Adrenal gland (tissue), 5 donors: ENCODE data around the gene MATK.
"Not testable (repeated sequence)": the region's sequence is repeated elsewhere in the genome, so short reads cannot be mapped to it uniquely, and the experiment has no call there.

Experiments used
- POLR2A ChIP-seq, 2 donors: fragments of 450-650 bp; IDR thresholded peaks; one replicate each; pipeline ENCODE4 v1.6.1; 2017; ENCODE audit warnings: antibody characterized with exemption in 2 of 2, mild to moderate bottlenecking in 2 of 2, moderate library complexity in 1 of 2
- TF ChIP-seq, protein P1 (sequence below), 6 experiments: fragments of 450-650 bp in 4 of 6; fragments of 200-600 bp in 2 of 6; sonication (generic) in 1 of 6; IDR thresholded peaks; 1 replicate in 5 of 6; 2 replicates in 1 of 6; pipeline versions ENCODE4 v1.5.1 to v1.8.0; 2016 to 2021; ENCODE audit warnings: antibody characterized with exemption in 6 of 6, mild to moderate bottlenecking in 2 of 6, moderate library complexity in 1 of 6
- donor health status: DM: no; HTN: no; CAD: no.

DNA sequence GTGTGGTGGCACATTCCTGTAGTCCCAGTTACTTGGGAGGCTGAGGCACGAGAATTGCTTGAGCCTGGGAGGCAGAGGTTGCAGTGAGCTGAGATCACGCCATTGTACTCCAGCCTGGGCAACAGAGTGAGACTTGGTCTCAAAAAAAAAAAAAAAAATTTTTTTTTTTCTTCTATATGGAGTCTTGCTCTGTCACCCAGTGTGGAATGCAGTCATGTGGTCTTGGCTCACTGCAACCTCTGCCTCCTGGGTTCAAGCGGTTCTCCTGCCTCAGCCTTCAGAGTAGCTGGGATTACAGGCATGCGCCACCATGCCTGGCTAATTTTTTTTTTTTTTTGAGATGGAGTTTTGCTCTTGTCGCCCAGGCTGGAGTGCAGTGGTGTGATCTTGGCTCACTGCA lies 20.4 kb downstream of the MATK start:
- TF ChIP-seq, protein P1, sequence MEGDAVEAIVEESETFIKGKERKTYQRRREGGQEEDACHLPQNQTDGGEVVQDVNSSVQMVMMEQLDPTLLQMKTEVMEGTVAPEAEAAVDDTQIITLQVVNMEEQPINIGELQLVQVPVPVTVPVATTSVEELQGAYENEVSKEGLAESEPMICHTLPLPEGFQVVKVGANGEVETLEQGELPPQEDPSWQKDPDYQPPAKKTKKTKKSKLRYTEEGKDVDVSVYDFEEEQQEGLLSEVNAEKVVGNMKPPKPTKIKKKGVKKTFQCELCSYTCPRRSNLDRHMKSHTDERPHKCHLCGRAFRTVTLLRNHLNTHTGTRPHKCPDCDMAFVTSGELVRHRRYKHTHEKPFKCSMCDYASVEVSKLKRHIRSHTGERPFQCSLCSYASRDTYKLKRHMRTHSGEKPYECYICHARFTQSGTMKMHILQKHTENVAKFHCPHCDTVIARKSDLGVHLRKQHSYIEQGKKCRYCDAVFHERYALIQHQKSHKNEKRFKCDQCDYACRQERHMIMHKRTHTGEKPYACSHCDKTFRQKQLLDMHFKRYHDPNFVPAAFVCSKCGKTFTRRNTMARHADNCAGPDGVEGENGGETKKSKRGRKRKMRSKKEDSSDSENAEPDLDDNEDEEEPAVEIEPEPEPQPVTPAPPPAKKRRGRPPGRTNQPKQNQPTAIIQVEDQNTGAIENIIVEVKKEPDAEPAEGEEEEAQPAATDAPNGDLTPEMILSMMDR (IDR thresholded peaks at IDR 0.05), result not testable (repeated sequence)
- not testable (repeated sequence) for TF ChIP-seq POLR2A (IDR thresholded peaks at IDR 0.05)
